OCI-LY1 (cell line): ENCODE results near the gene AMD1.

Experiments
- H2AFZ ChIP-seq: fragments of 200-600 bp; sonication (generic), shearing (Covaris generic); 2 replicates; pipeline ENCODE4 v1.6.0; 2014; ENCODE audit warnings: antibody characterized with exemption, mild to moderate bottlenecking, low read length
- H3F3A ChIP-seq: fragments of 200-600 bp; sonication (generic), shearing (Covaris generic); 2 replicates; pipeline ENCODE4 v1.6.0; 2014; ENCODE audit warnings: mild to moderate bottlenecking, antibody characterized with exemption, low read length, moderate library complexity; ENCODE audit not compliant: insufficient read depth
- H3K27ac ChIP-seq: fragments of 200-600 bp; sonication (generic); 2 replicates; pipeline ENCODE4 v1.5.1; 2014; ENCODE audit warnings: low read length, mixed run types, mild to moderate bottlenecking, low read depth; ENCODE audit not compliant: poor library complexity, severe bottlenecking
- H3K27me3 ChIP-seq: fragments of 200-600 bp; sonication (generic); 2 replicates; pipeline ENCODE4 v1.6.0; 2014; ENCODE audit warnings: antibody characterized with exemption, mild to moderate bottlenecking, low read length, moderate library complexity; ENCODE audit not compliant: insufficient read depth
- H3K36me3 ChIP-seq: fragments of 200-600 bp; sonication (generic); 2 replicates; pipeline ENCODE4 v1.6.1; 2014; ENCODE audit warnings: mild to moderate bottlenecking, antibody characterized with exemption, low read length, moderate library complexity, mixed read lengths; ENCODE audit not compliant: insufficient read depth
- H3K4me1 ChIP-seq: fragments of 200-600 bp; sonication (generic); 2 replicates; pipeline ENCODE4 v1.5.1; 2014; ENCODE audit warnings: mild to moderate bottlenecking, low read length, moderate library complexity; ENCODE audit not compliant: insufficient read depth, severe bottlenecking
- H3K4me2 ChIP-seq: fragments of 200-600 bp; sonication (generic), shearing (Covaris generic); 2 replicates; pipeline ENCODE4 v1.6.1; 2014; ENCODE audit warnings: low read length
- H3K4me3 ChIP-seq: fragments of 200-600 bp; sonication (generic); 2 replicates; pipeline ENCODE4 v1.5.1; 2014; ENCODE audit warnings: low read length, low read depth, mild to moderate bottlenecking, mixed read lengths; ENCODE audit not compliant: poor library complexity, severe bottlenecking
- H3K79me2 ChIP-seq: fragments of 200-600 bp; shearing (Covaris generic); 2 replicates; pipeline ENCODE4 v1.6.1; 2016; ENCODE audit warnings: mixed run types, low read length, mixed read lengths; ENCODE audit not compliant: insufficient read depth
- H3K9ac ChIP-seq: fragments of 200-600 bp; sonication (generic), shearing (Covaris generic); 2 replicates; pipeline ENCODE4 v1.6.1; 2014; ENCODE audit warnings: mild to moderate bottlenecking, low read length, mixed read lengths
- H3K9me2 ChIP-seq: fragments of 200-600 bp; sonication (generic), shearing (Covaris generic); 2 replicates; pipeline ENCODE4 v1.6.1; 2014; ENCODE audit warnings: low read depth, mild to moderate bottlenecking, low read length, mixed read lengths
- H3K9me3 ChIP-seq: fragments of 200-600 bp; shearing (Covaris generic); 2 replicates; pipeline ENCODE4 v1.6.1; 2014; ENCODE audit warnings: low read length, mixed read lengths
- H4K20me1 ChIP-seq: fragments of 200-600 bp; sonication (generic), shearing (Covaris generic); 2 replicates; pipeline ENCODE4 v1.6.0; 2016; ENCODE audit warnings: mild to moderate bottlenecking, low read length; ENCODE audit not compliant: insufficient read depth
- EZH2 ChIP-seq: fragments of 200-600 bp; sonication (generic), shearing (Covaris generic); IDR thresholded peaks from 2 replicates; pipeline ENCODE4 v1.8.0; 2017; ENCODE audit warnings: borderline replicate concordance, mixed run types, mild to moderate bottlenecking, antibody characterized with exemption, low read length, moderate library complexity, mixed read lengths
- TF ChIP-seq, protein P1 (sequence below): fragments of 200-600 bp; sonication (generic), shearing (Covaris generic); IDR thresholded peaks from 2 replicates; pipeline ENCODE4 v1.5.1; 2017; ENCODE audit warnings: mild to moderate bottlenecking, antibody characterized with exemption, low read length, moderate library complexity, mixed read lengths

Gene AMD1

GRCh38 chr6:110873981-110874879, at the start of gene AMD1:
Gene AMD1 (plus strand): TSS chr6:110874785. CDS start chr6:110875106, 321 bp downstream.
- Histone ChIP-seq H3K4me2 (peak within 1 kb of the TSS; percentile 94), H3K27me3 (no peaks in the 10 kb centered on the region), H3F3A (0 out of 2 replicates have a peak, but pooled peaks cover 3% of the 10 kb centered on the region), H3K27ac (peak within 1 kb of the TSS; percentile 66), H3K9me3 (no peaks in the 10 kb centered on the region), H3K36me3 (peaks cover 7% of the 10 kb centered on the region; the same call in 1 of the 2 replicates), H3K79me2 (peaks cover 46% of the 10 kb centered on the region), H3K9ac (peak within 1 kb of the TSS; percentile 80), H3K4me3 (peak within 1 kb of the TSS; percentile 95), H4K20me1 (no peaks in the 10 kb centered on the region), H3K9me2 (no peaks in the 10 kb centered on the region), H3K4me1 (peaks cover 35% of the 10 kb centered on the region), H2AFZ (peak within 1 kb of the TSS; percentile 77; the same call in 1 of the 2 replicates)
- TF ChIP-seq, protein P1, sequence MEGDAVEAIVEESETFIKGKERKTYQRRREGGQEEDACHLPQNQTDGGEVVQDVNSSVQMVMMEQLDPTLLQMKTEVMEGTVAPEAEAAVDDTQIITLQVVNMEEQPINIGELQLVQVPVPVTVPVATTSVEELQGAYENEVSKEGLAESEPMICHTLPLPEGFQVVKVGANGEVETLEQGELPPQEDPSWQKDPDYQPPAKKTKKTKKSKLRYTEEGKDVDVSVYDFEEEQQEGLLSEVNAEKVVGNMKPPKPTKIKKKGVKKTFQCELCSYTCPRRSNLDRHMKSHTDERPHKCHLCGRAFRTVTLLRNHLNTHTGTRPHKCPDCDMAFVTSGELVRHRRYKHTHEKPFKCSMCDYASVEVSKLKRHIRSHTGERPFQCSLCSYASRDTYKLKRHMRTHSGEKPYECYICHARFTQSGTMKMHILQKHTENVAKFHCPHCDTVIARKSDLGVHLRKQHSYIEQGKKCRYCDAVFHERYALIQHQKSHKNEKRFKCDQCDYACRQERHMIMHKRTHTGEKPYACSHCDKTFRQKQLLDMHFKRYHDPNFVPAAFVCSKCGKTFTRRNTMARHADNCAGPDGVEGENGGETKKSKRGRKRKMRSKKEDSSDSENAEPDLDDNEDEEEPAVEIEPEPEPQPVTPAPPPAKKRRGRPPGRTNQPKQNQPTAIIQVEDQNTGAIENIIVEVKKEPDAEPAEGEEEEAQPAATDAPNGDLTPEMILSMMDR: no peak
- no peak for TF ChIP-seq EZH2

DNA sequence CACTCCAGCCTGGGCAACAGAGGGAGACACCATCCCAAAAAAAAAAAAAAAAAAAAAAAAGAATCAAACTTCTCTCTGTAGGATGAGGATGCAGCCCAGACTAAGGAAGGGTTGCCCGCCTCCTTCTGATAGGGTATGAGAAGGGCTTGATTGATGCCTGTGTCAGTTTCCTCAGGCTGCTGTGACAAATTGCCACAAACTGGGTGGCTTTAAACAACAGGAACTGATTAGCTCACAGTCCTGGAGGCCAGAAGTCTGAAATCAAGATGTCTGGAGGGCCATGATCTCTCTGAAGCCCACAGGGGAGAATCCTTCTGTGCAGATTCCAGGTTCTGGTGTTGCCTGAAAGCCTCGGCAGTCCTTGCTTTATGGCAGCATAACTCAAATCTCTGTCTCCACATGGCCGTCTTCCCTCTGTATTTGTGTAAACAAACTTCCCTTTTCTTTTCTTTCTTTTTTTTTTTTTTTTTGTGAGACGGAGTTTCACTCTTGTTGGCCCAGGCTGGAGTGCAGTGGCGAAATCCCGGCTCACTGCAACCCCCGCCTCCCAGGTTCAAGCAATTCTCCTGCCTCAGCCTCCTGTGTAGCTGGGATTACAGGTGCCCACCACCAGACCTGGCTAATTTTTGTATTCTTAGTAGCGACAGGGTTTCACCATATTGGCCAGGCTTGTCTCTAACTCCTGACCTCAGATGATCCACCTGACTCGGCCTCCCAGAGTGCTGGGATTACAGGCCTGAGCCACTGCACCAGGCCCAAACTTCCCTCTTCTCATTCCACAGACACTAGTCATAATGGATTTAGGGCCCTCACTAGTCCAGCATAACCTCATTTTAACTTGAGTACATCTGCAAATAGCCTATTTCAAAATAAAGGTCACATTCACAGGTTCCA, 48.1 kb upstream of the AMD1 start:
- H3K9ac ChIP-seq: no peak overlapping the region
- no peaks in the 10 kb centered on the region for H3K36me3 ChIP-seq
- no peak overlapping the region for H3K27ac ChIP-seq
- H4K20me1 ChIP-seq: no peaks in the 10 kb centered on the region
- H2AFZ ChIP-seq: no peak overlapping the region
- no peak overlapping the region for H3K4me3 ChIP-seq
- H3K9me2 ChIP-seq: no peaks in the 10 kb centered on the region
- peaks cover 4% of the 10 kb centered on the region for H3K4me1 ChIP-seq
- H3K27me3 ChIP-seq: no peaks in the 10 kb centered on the region
- no peak overlapping the region for H3K4me2 ChIP-seq
- no peaks in the 10 kb centered on the region for H3F3A ChIP-seq
- no peaks in the 10 kb centered on the region for H3K9me3 ChIP-seq
- no peaks in the 10 kb centered on the region for H3K79me2 ChIP-seq
- TF ChIP-seq, protein P1: no peak
- no peak for TF ChIP-seq EZH2

GRCh38 chr6:110828396-110828795, 46.2 kb upstream of the AMD1 start:
- Histone ChIP-seq H3K4me2 (no peak overlapping the region), H3K27ac (no peak overlapping the region), H3F3A (no peaks in the 10 kb centered on the region), H3K9me3 (no peaks in the 10 kb centered on the region), H4K20me1 (no peaks in the 10 kb centered on the region), H3K4me3 (no peak overlapping the region), H2AFZ (no peak overlapping the region), H3K27me3 (no peaks in the 10 kb centered on the region), H3K36me3 (no peaks in the 10 kb centered on the region), H3K9ac (no peak overlapping the region), H3K79me2 (no peaks in the 10 kb centered on the region), H3K9me2 (no peaks in the 10 kb centered on the region), H3K4me1 (peaks cover 4% of the 10 kb centered on the region)
- TF ChIP-seq, protein P1: no peak
- no peak for TF ChIP-seq EZH2
